CD4-positive, alpha-beta memory T cell (primary cell): ENCODE data around the gene MPV17L2. TPM values are rescaled to one million over a fixed set of nuclear protein-coding genes. Genes with fewer than 3 reads are reported as not detected.
"Not testable (repeated sequence)": the region's sequence is repeated elsewhere in the genome, so short reads cannot be mapped to it uniquely, and the experiment has no call there.

Experiments used
- CTCF ChIA-PET: fragments of 350-600 bp; sonication (Branson Sonifier 250); formaldehyde crosslinking; loops from one replicate; lab custom pipeline; 2021; ENCODE audit warnings: inconsistent platforms; ENCODE audit not compliant: partially characterized antibody; lab: Charles Lee
- POLR2A ChIA-PET: fragments of 350-600 bp; sonication (Branson Sonifier 250); formaldehyde crosslinking; loops from one replicate; lab custom pipeline; 2021; ENCODE audit not compliant: partially characterized antibody; lab: Charles Lee
- DNase-seq, 5 donors: peaks; one replicate each; pipeline versions ENCODE4 v3.0.0 to v3.0.0-alpha.2; 2020 to 2022; ENCODE audit warnings: mixed read lengths in 1 of 5
- H3K27ac ChIP-seq: one replicate; pipeline ENCODE4 v1.7.0; 2013; ENCODE audit warnings: low read depth, low read length
- H3K27me3 ChIP-seq: 2 replicates; pipeline ENCODE4 v1.7.0; 2013; ENCODE audit warnings: mild to moderate bottlenecking, low read length, moderate library complexity; ENCODE audit not compliant: insufficient read depth
- H3K36me3 ChIP-seq: 2 replicates; pipeline ENCODE4 v1.7.0; 2013; ENCODE audit warnings: mild to moderate bottlenecking, low read length, moderate library complexity; ENCODE audit not compliant: insufficient read depth
- H3K4me1 ChIP-seq: 2 replicates; pipeline ENCODE4 v1.7.0; 2013; ENCODE audit warnings: mild to moderate bottlenecking, low read length, moderate library complexity; ENCODE audit not compliant: insufficient read depth
- H3K4me3 ChIP-seq, 2 donors: one replicate each; pipeline ENCODE4 v1.7.0; 2013; ENCODE audit warnings: low read length in 2 of 2, mild to moderate bottlenecking in 1 of 2
- H3K9me3 ChIP-seq, 2 donors: one replicate each; pipeline ENCODE4 v1.7.0; 2013; ENCODE audit warnings: low read length in 2 of 2, control low read depth in 1 of 2; ENCODE audit not compliant: control insufficient read depth in 1 of 2
- H3K27ac Mint-ChIP-seq, 7 donors: one replicate each; pipeline ENCODE4 v1.8.0; 2020 to 2021; ENCODE audit warnings: mixed read lengths in 7 of 7, mild to moderate bottlenecking in 6 of 7, inconsistent platforms in 3 of 7, moderate library complexity in 3 of 7
- H3K27me3 Mint-ChIP-seq, 2 donors: one replicate each; pipeline ENCODE4 v1.8.0; 2020 to 2021; ENCODE audit warnings: mixed read lengths in 2 of 2
- H3K36me3 Mint-ChIP-seq, 2 donors: one replicate each; pipeline ENCODE4 v1.8.0; 2020 to 2021; ENCODE audit warnings: mixed read lengths in 2 of 2, inconsistent platforms in 1 of 2, mild to moderate bottlenecking in 1 of 2
- H3K4me1 Mint-ChIP-seq, 4 donors: one replicate each; pipeline ENCODE4 v1.8.0; 2020 to 2021; ENCODE audit warnings: mixed read lengths in 4 of 4, mild to moderate bottlenecking in 1 of 4
- H3K4me3 Mint-ChIP-seq, 8 donors: one replicate each; pipeline ENCODE4 v1.8.0; 2020 to 2021; ENCODE audit warnings: mixed read lengths in 8 of 8, mild to moderate bottlenecking in 7 of 8, moderate library complexity in 6 of 8, inconsistent platforms in 3 of 8
- H3K9me3 Mint-ChIP-seq, 8 donors: one replicate each; pipeline ENCODE4 v1.8.0; 2020 to 2021; ENCODE audit warnings: mixed read lengths in 8 of 8, mild to moderate bottlenecking in 5 of 8, inconsistent platforms in 3 of 8, moderate library complexity in 1 of 8
- intact Hi-C: fragments of 100-400 bp; cut with micrococcal nuclease; formaldehyde crosslinking; loops from one replicate; pipeline ENCODE4 v1.15.1; 2023
- polyA plus RNA-seq, 2 donors: library from polyadenylated mRNA; unstranded; fragments of 300-500 nt; fragmentation: Illumina TruSeq; gene quantifications; one replicate each; pipeline ENCODE4 v1.2.3, GENCODE V29; 2021
- total RNA-seq, 2 experiments: library from RNA; stranded (reverse); gene quantifications; one replicate each; pipeline ENCODE4 v1.2.3, GENCODE V29; 2021

Gene MPV17L2
- total and polyA plus RNA-seq, 4 experiments from 2014 or later = 7.6 to 13.7 (median 9.1) TPM

- H3K27me3 Mint-ChIP-seq = peaks cover 3 to 4% of the 10 kb centered on the region in 2 donors
- intact Hi-C loops = no loop called here
- H3K9me3 Mint-ChIP-seq = peaks cover 0 to 1% (median 0%) of the 10 kb centered on the region in 8 donors
- no peak for DNase-seq
- Histone ChIP-seq H3K27me3 (no peaks in the 10 kb centered on the region), H3K9me3 (no peaks in the 10 kb centered on the region), H3K27ac (no peak overlapping the region), H3K36me3 (no peaks in the 10 kb centered on the region), H3K4me3 (no peak overlapping the region), H3K4me1 (peaks cover 23% of the 10 kb centered on the region)
- H3K36me3 Mint-ChIP-seq = peaks cover 0 to 4% of the 10 kb centered on the region in 2 donors
- H3K27ac Mint-ChIP-seq = no peak overlapping the region
- peaks cover 13 to 33% (median 21%) of the 10 kb centered on the region in 4 donors for H3K4me1 Mint-ChIP-seq
- POLR2A ChIA-PET = interaction anchor here (1.4 to 5.3 kb wide), 6 partner anchors 13 to 116 kb away, joined by 5 to 78 read pairs (median 18); partner anchors contain the start of genes JUND, LSM4 and MPV17L2
- H3K4me3 Mint-ChIP-seq = no peak overlapping the region
- CTCF ChIA-PET = interaction anchor here (1.6 to 10.7 kb wide), 7 partner anchors 14 to 205 kb away, joined by 4 to 150 read pairs (median 13); partner anchors contain the start of gene MPV17L2
Measured at GRCh38 chr19:18206018-18206417, 13.0 kb downstream of the MPV17L2 start.

GRCh38 chr19:18208098-18208951 lies 15.3 kb downstream of the MPV17L2 start:
- H3K27ac ChIP-seq = no peak overlapping the region
- no peaks in the 10 kb centered on the region for H3K9me3 ChIP-seq
- ChIA-PET POLR2A (interaction anchor here (0.5 to 1.1 kb wide), 4 partner anchors 43 to 1657 kb away, joined by 3 to 4 read pairs (median 4); partner anchors contain the start of gene ZNF253), CTCF (interaction anchor here (0.5 to 10.7 kb wide), 13 partner anchors 11 to 210 kb away, joined by 3 to 150 read pairs (median 5); partner anchors contain the start of gene SSBP4)
- no peak overlapping the region for H3K4me3 ChIP-seq
- H3K4me1 Mint-ChIP-seq = peaks cover 4 to 20% (median 8%) of the 10 kb centered on the region in 4 donors
- peaks cover 13% of the 10 kb centered on the region for H3K4me1 ChIP-seq
- no peaks in the 10 kb centered on the region for H3K27me3 ChIP-seq
- peak in 4 of 5 donors; percentile 34 to 53 (median 40) for DNase-seq
- H3K9me3 Mint-ChIP-seq = peaks cover 0 to 1% (median 0%) of the 10 kb centered on the region in 8 donors
- H3K27me3 Mint-ChIP-seq = peaks cover 4 to 6% of the 10 kb centered on the region in 2 donors
- peak overlapping the region in 2 of 7 donors; percentile 46 to 65 for H3K27ac Mint-ChIP-seq
- intact Hi-C loops = loop anchor here (1.0 kb wide), 1 partner anchor 44 kb away; no protein-coding TSS in a partner anchor
- H3K36me3 Mint-ChIP-seq = peaks cover 0 to 4% of the 10 kb centered on the region in 2 donors
- H3K4me3 Mint-ChIP-seq = no peak overlapping the region
- no peaks in the 10 kb centered on the region for H3K36me3 ChIP-seq

- H3K4me1 Mint-ChIP-seq, H3K36me3 Mint-ChIP-seq, H3K27me3 Mint-ChIP-seq, H3K9me3 ChIP-seq, H3K4me3 ChIP-seq, H3K4me1 ChIP-seq, H3K9me3 Mint-ChIP-seq, H3K27ac Mint-ChIP-seq, H3K27ac ChIP-seq, DNase-seq, H3K27me3 ChIP-seq, H3K36me3 ChIP-seq, H3K4me3 Mint-ChIP-seq, intact Hi-C loops: not testable (repeated sequence)
- CTCF ChIA-PET = interaction anchor here (0.7 to 10.7 kb wide), 8 partner anchors 9 to 204 kb away, joined by 3 to 150 read pairs (median 5); a partner anchor contains a TSS
- POLR2A ChIA-PET = interaction anchor here (0.6 kb wide), 1 partner anchor 121 kb away, joined by 4 read pairs; no protein-coding TSS in a partner anchor
Measured at GRCh38 chr19:18209912-18210311, 16.9 kb downstream of the MPV17L2 start.

- Histone ChIP-seq H3K36me3 (no peaks in the 10 kb centered on the region), H3K27ac (no peak overlapping the region), H3K4me3 (no peak overlapping the region), H3K27me3 (no peaks in the 10 kb centered on the region), H3K9me3 (no peaks in the 10 kb centered on the region), H3K4me1 (no peaks in the 10 kb centered on the region)
- Mint-ChIP-seq H3K27ac (no peak overlapping the region), H3K27me3 (peaks cover 4 to 6% of the 10 kb centered on the region in 2 donors), H3K4me3 (no peak overlapping the region), H3K36me3 (no peaks in the 10 kb centered on the region), H3K4me1 (no peaks in the 10 kb centered on the region), H3K9me3 (peaks cover 0 to 1% (median 0%) of the 10 kb centered on the region in 8 donors)
- intact Hi-C loops = no loop called here
- CTCF ChIA-PET = interaction anchor here (2.0 kb wide), 1 partner anchor 40 kb away, joined by 5 read pairs; no protein-coding TSS in a partner anchor
- POLR2A ChIA-PET = interaction anchor here (0.6 kb wide), 1 partner anchor 123 kb away, joined by 3 read pairs; no protein-coding TSS in a partner anchor
- DNase-seq = no peak
Measured at GRCh38 chr19:18211683-18212082, 18.7 kb downstream of the MPV17L2 start.

- Histone ChIP-seq H3K27ac (no peak overlapping the region), H3K4me1 (no peaks in the 10 kb centered on the region), H3K9me3 (no peaks in the 10 kb centered on the region), H3K4me3 (no peak overlapping the region), H3K36me3 (no peaks in the 10 kb centered on the region), H3K27me3 (no peaks in the 10 kb centered on the region)
- H3K4me3 Mint-ChIP-seq = no peak overlapping the region
- POLR2A ChIA-PET = no interaction called here
- H3K27ac Mint-ChIP-seq = peak overlapping the region in 2 of 7 donors; percentile 29 to 57
- H3K27me3 Mint-ChIP-seq = peaks cover 4 to 9% of the 10 kb centered on the region in 2 donors
- no peaks in the 10 kb centered on the region for H3K36me3 Mint-ChIP-seq
- peaks cover 0 to under 1% (median 0%) of the 10 kb centered on the region in 8 donors for H3K9me3 Mint-ChIP-seq
- peaks cover 0 to 3% (median 2%) of the 10 kb centered on the region in 4 donors for H3K4me1 Mint-ChIP-seq
- DNase-seq = no peak
- CTCF ChIA-PET = interaction anchor here (1.1 kb wide), 1 partner anchor 39 kb away, joined by 3 read pairs; no protein-coding TSS in a partner anchor
- intact Hi-C loops = no loop called here
Measured at GRCh38 chr19:18214779-18215433, 21.9 kb downstream of the MPV17L2 start.

GRCh38 chr19:18216789-18217188 lies 23.8 kb downstream of the MPV17L2 start:
- Mint-ChIP-seq H3K36me3 (no peaks in the 10 kb centered on the region), H3K4me3 (no peak overlapping the region), H3K9me3 (peaks cover 0 to 1% (median 0%) of the 10 kb centered on the region in 8 donors), H3K27ac (no peak overlapping the region), H3K27me3 (peaks cover 10 to 13% of the 10 kb centered on the region in 2 donors), H3K4me1 (peaks cover 3 to 5% (median 4%) of the 10 kb centered on the region in 4 donors)
- Histone ChIP-seq H3K9me3 (no peaks in the 10 kb centered on the region), H3K4me3 (no peak overlapping the region), H3K4me1 (no peaks in the 10 kb centered on the region), H3K27ac (no peak overlapping the region), H3K27me3 (no peaks in the 10 kb centered on the region), H3K36me3 (no peaks in the 10 kb centered on the region)
- ChIA-PET POLR2A (no interaction called here), CTCF (interaction anchor here (1.4 kb wide), 1 partner anchor 38 kb away, joined by 4 read pairs; a partner anchor contains a TSS)
- no peak for DNase-seq
- intact Hi-C loops = no loop called here
